HG02759 (cell line): Measurements from ENCODE around the gene TRAPPC5.

Source experiments
- ATAC-seq: cut with Tn5 transposase; IDR thresholded peaks from one replicate; pipeline ENCODE4 v1.9.1; 2021; ENCODE audit warnings: mild to moderate bottlenecking, moderate library complexity; ENCODE audit not compliant: unreplicated experiment

TRAPPC5 gene

GRCh38 chr19:7729831-7730285 is 49.2 kb downstream of the TRAPPC5 start:
- ATAC-seq, result no peak

GRCh38 chr19:7730286-7731217 is 49.9 kb downstream of the TRAPPC5 start:
- no peak for ATAC-seq

- no peak for ATAC-seq
These were observed 50.6 kb downstream of the TRAPPC5 start for GRCh38 chr19:7731218-7731595.

GRCh38 chr19:7731615-7732014 is 51.0 kb downstream of the TRAPPC5 start:
- ATAC-seq, result no peak

GRCh38 chr19:7732045-7732444 is 51.4 kb downstream of the TRAPPC5 start, which contains the start of gene CLEC4G:
CLEC4G (minus strand) TSS chr19:7732110; CDS start chr19:7732102, 8 bp downstream.
- ATAC-seq, result no peak

GRCh38 chr19:7733376-7733775 is 52.7 kb downstream of the TRAPPC5 start:
- ATAC-seq, result no peak

GRCh38 chr19:7734220-7735203 is 53.9 kb downstream of the TRAPPC5 start:
- no peak for ATAC-seq

- no peak for ATAC-seq
These were observed 55.5 kb downstream of the TRAPPC5 start for GRCh38 chr19:7736148-7736547.

- ATAC-seq, result no peak
These were observed 56.6 kb downstream of the TRAPPC5 start for GRCh38 chr19:7737215-7737614.
